ENCODE measurements around the gene AGL. TPM values are rescaled to one million over a fixed set of nuclear protein-coding genes. Genes with fewer than 3 reads are reported as not detected.
"Not testable (repeated sequence)": the region's sequence is repeated elsewhere in the genome, so short reads cannot be mapped to it uniquely, and the experiment has no call there.

AGL gene
- total RNA-seq, 1 experiment from 2014 or later = 12.7 TPM

DNA sequence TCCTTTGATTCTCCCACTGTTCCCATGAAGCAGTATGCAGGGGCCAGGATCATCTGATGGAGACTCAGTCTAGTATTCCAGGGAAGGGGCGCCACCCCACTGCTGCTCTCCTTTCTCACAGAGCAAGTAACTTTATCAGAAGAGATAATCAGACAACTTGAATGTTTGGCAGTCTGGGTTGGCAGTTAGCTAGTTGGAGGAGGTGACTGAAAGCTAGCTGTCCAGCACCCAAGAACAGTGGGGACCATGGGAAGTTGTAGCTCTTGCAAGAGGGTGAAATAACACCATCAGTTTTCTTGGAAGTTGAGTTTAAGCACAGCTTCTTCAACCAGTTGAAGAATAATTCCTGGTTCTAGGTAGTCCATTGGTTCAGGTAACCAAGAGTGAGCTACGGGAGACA lies 22.2 kb upstream of the AGL start:
- BruUV-seq (replicated peaks) = no TSS peak
- Histone ChIP-seq H3K27me3 (replicated peaks; ENCODE audit: insufficient read depth, low read depth, low read length, poor library complexity) (no peaks in the 10 kb centered on the region), H3K4me1 (ENCODE audit: insufficient read depth, low read length, poor library complexity, severe bottlenecking) (no peaks in the 10 kb centered on the region), H3K9me3 (ENCODE audit: low read depth, low read length, poor library complexity, severe bottlenecking) (peaks cover 7% of the 10 kb centered on the region), H3K36me3 (ENCODE audit: insufficient read depth, low read length, poor library complexity, severe bottlenecking) (no peaks in the 10 kb centered on the region), H3K4me3 (ENCODE audit: low read depth, low read length, poor library complexity, severe bottlenecking) (no peak overlapping the region), H3K27ac (ENCODE audit: low read depth, low read length, poor library complexity, severe bottlenecking) (no peak overlapping the region)
- CTCF ChIA-PET = no interaction called here
- intact Hi-C loops (cut with micrococcal nuclease; ENCODE audit: unreplicated experiment) = no loop called here
- POLR2A ChIA-PET (ENCODE audit: low non-redundant PET) = no interaction called here
- no peak for DNase-seq (ENCODE audit: low spot score)
- no peak for TF ChIP-seq EZH2 (IDR thresholded peaks at IDR 0.05; ENCODE audit: borderline replicate concordance, low read depth, low read length, poor library complexity, severe bottlenecking)
- TF ChIP-seq, protein P1, sequence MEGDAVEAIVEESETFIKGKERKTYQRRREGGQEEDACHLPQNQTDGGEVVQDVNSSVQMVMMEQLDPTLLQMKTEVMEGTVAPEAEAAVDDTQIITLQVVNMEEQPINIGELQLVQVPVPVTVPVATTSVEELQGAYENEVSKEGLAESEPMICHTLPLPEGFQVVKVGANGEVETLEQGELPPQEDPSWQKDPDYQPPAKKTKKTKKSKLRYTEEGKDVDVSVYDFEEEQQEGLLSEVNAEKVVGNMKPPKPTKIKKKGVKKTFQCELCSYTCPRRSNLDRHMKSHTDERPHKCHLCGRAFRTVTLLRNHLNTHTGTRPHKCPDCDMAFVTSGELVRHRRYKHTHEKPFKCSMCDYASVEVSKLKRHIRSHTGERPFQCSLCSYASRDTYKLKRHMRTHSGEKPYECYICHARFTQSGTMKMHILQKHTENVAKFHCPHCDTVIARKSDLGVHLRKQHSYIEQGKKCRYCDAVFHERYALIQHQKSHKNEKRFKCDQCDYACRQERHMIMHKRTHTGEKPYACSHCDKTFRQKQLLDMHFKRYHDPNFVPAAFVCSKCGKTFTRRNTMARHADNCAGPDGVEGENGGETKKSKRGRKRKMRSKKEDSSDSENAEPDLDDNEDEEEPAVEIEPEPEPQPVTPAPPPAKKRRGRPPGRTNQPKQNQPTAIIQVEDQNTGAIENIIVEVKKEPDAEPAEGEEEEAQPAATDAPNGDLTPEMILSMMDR (conservative IDR thresholded peaks at IDR 0.05; ENCODE audit: low read depth, low read length) = no peak

DNA sequence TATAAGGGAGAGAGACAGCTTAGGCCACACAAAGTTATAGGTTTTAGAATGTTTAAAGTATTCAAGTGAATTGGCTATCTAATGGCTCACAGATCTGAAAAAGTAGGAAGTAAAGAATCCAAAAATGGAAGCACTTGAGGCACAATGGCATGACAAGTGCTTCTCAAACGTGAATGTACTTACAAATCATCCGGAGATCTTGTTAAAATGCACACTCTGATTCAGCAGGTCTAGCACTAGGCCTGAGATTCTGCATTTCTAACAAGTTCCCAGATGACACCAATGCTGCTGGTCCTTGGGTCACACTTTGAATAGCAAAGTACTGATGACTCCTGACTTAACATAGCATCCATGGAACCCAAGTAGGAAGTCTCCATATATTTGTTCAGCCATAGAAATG lies 20.9 kb upstream of the AGL start:
- intact Hi-C loops (cut with micrococcal nuclease; ENCODE audit: unreplicated experiment) = no loop called here
- CTCF ChIA-PET = no interaction called here
- POLR2A ChIA-PET (ENCODE audit: low non-redundant PET) = no interaction called here

GRCh38 chr1:99833911-99834310 lies 16.2 kb upstream of the AGL start:
- H3K36me3 ChIP-seq (ENCODE audit: insufficient read depth, low read length, poor library complexity, severe bottlenecking); BruUV-seq (replicated peaks); H3K27me3 ChIP-seq (replicated peaks; ENCODE audit: insufficient read depth, low read depth, low read length, poor library complexity); H3K4me3 ChIP-seq (ENCODE audit: low read depth, low read length, poor library complexity, severe bottlenecking); H3K9me3 ChIP-seq (ENCODE audit: low read depth, low read length, poor library complexity, severe bottlenecking); H3K4me1 ChIP-seq (ENCODE audit: insufficient read depth, low read length, poor library complexity, severe bottlenecking); H3K27ac ChIP-seq (ENCODE audit: low read depth, low read length, poor library complexity, severe bottlenecking); POLR2A ChIA-PET (ENCODE audit: low non-redundant PET); intact Hi-C loops (cut with micrococcal nuclease; ENCODE audit: unreplicated experiment); DNase-seq (ENCODE audit: low spot score): not testable (repeated sequence)
- CTCF ChIA-PET = interaction anchor here (0.6 kb wide), 1 partner anchor 28 kb away, joined by 3 read pairs; no protein-coding TSS in a partner anchor

More for the DNA sequence above, 20.9 kb upstream of the AGL start:
- Histone ChIP-seq H3K36me3 (ENCODE audit: insufficient read depth, low read length, poor library complexity, severe bottlenecking) (no peaks in the 10 kb centered on the region), H3K27me3 (replicated peaks; ENCODE audit: insufficient read depth, low read depth, low read length, poor library complexity) (no peaks in the 10 kb centered on the region), H3K4me3 (ENCODE audit: low read depth, low read length, poor library complexity, severe bottlenecking) (no peak overlapping the region), H3K27ac (ENCODE audit: low read depth, low read length, poor library complexity, severe bottlenecking) (no peak overlapping the region), H3K4me1 (ENCODE audit: insufficient read depth, low read length, poor library complexity, severe bottlenecking) (no peaks in the 10 kb centered on the region), H3K9me3 (ENCODE audit: low read depth, low read length, poor library complexity, severe bottlenecking) (peaks cover 7% of the 10 kb centered on the region)
- no TSS peak for BruUV-seq (replicated peaks)
- DNase-seq (ENCODE audit: low spot score) = no peak
- TF ChIP-seq, protein P1 (conservative IDR thresholded peaks at IDR 0.05; ENCODE audit: low read depth, low read length) = no peak
- no peak for TF ChIP-seq EZH2 (IDR thresholded peaks at IDR 0.05; ENCODE audit: borderline replicate concordance, low read depth, low read length, poor library complexity, severe bottlenecking)

DNA sequence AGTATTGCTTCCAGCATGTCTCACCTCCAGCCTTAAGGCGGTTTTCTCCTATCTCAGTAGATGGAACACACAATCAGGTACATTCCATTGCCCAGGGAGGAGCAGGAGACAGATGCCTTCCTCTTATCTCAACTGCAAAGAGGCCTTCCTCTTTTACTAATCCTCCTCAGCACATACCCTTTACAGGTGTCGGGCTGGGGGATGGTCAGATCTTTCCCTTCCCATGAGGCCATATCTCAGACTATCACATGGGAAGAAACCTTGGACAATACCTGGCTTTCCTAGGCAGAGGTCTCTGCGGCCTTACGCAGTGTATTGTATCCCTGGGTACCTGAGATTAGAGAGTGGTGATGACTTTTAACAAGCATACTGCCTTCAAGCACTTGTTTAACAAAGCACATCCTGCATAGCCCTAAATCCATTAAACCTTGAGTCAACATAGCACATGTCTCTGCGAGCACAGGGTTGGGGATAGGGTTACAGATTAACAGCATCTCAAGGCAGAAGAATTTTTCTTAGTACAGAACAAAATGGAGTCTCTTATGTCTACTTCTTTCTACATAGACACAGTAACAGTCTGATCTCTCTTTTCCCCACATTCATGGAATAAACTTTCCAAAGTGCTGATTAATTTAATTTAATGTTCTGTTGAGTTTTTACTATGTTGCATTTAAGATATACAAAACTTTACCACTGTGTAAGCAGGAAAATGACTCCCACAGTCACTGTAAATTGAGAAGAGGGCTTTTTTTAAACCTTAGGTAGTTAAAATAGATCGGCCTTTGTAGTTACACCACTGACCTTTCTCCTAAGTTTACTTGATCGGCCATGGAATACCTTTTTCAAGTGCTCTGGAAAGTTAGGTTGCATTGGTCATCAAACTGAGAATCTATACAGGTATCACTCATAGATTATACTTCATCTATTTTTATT lies 13.7 kb upstream of the AGL start:
- intact Hi-C loops (cut with micrococcal nuclease; ENCODE audit: unreplicated experiment); BruUV-seq (replicated peaks); CTCF ChIA-PET: not testable (repeated sequence)

GRCh38 chr1:99840353-99840752 lies 9.8 kb upstream of the AGL start:
- H3K27ac ChIP-seq (ENCODE audit: low read depth, low read length, poor library complexity, severe bottlenecking); H3K4me1 ChIP-seq (ENCODE audit: insufficient read depth, low read length, poor library complexity, severe bottlenecking); H3K4me3 ChIP-seq (ENCODE audit: low read depth, low read length, poor library complexity, severe bottlenecking); intact Hi-C loops (cut with micrococcal nuclease; ENCODE audit: unreplicated experiment); BruUV-seq (replicated peaks); CTCF ChIA-PET; H3K9me3 ChIP-seq (ENCODE audit: low read depth, low read length, poor library complexity, severe bottlenecking); H3K36me3 ChIP-seq (ENCODE audit: insufficient read depth, low read length, poor library complexity, severe bottlenecking); H3K27me3 ChIP-seq (replicated peaks; ENCODE audit: insufficient read depth, low read depth, low read length, poor library complexity); DNase-seq (ENCODE audit: low spot score); POLR2A ChIA-PET (ENCODE audit: low non-redundant PET): not testable (repeated sequence)

More for the DNA sequence above, 13.7 kb upstream of the AGL start:
- POLR2A ChIA-PET (ENCODE audit: low non-redundant PET); H3K27me3 ChIP-seq (replicated peaks; ENCODE audit: insufficient read depth, low read depth, low read length, poor library complexity); H3K9me3 ChIP-seq (ENCODE audit: low read depth, low read length, poor library complexity, severe bottlenecking); H3K4me3 ChIP-seq (ENCODE audit: low read depth, low read length, poor library complexity, severe bottlenecking); DNase-seq (ENCODE audit: low spot score); H3K27ac ChIP-seq (ENCODE audit: low read depth, low read length, poor library complexity, severe bottlenecking); H3K4me1 ChIP-seq (ENCODE audit: insufficient read depth, low read length, poor library complexity, severe bottlenecking); H3K36me3 ChIP-seq (ENCODE audit: insufficient read depth, low read length, poor library complexity, severe bottlenecking): not testable (repeated sequence)
